ENCODE measurements around the gene UBE3B. TPM values are rescaled to one million over a fixed set of nuclear protein-coding genes. Genes with fewer than 3 reads are reported as not detected.

UBE3B gene
- total RNA-seq, 1 experiment from 2014 or later: 38.4 TPM

DNA sequence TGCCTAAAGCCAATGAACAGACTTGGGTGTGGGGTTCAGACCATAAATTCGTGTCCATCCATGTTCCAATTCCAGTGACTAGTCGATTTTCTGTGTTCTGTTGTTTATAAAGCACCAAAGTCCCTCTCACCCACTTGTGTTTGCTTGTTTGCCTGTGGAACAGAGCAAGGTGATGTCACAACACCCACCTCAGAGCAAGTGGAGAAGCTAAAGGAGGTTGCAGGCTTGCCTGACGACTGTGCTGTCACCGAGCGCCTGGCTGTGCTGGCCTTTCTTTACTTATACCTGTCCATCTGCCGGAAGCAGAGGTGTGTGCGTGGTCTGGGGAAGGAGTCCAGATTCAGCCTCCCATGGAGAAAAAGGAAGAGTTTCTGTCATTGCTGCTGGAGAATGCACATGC, 102.2 kb downstream of the UBE3B start:
- no peak overlapping the region for H3K27ac Mint-ChIP-seq (ENCODE audit: unreplicated experiment)
- no peaks in the 10 kb centered on the region for H3K9me3 Mint-ChIP-seq (ENCODE audit: unreplicated experiment)
- Histone ChIP-seq H3K4me3 (ENCODE audit: low read depth, low read length) (no peak overlapping the region), H3K27me3 (replicated peaks; ENCODE audit: control insufficient read depth, insufficient read depth, low read length) (no peaks in the 10 kb centered on the region), H3K4me1 (no peaks in the 10 kb centered on the region; the same call in 1 of the 2 replicates), H3K9me3 (no peaks in the 10 kb centered on the region), H3K36me3 (ENCODE audit: control insufficient read depth, insufficient read depth, low read length) (no peaks in the 10 kb centered on the region; the same call in 1 of the 2 replicates)
- H3K4me3 Mint-ChIP-seq (ENCODE audit: unreplicated experiment): no peak overlapping the region
- DNase-seq: no peak
- H3K36me3 Mint-ChIP-seq (ENCODE audit: insufficient read depth, unreplicated experiment): peaks cover 12% of the 10 kb centered on the region
- TF ChIP-seq, protein P1, sequence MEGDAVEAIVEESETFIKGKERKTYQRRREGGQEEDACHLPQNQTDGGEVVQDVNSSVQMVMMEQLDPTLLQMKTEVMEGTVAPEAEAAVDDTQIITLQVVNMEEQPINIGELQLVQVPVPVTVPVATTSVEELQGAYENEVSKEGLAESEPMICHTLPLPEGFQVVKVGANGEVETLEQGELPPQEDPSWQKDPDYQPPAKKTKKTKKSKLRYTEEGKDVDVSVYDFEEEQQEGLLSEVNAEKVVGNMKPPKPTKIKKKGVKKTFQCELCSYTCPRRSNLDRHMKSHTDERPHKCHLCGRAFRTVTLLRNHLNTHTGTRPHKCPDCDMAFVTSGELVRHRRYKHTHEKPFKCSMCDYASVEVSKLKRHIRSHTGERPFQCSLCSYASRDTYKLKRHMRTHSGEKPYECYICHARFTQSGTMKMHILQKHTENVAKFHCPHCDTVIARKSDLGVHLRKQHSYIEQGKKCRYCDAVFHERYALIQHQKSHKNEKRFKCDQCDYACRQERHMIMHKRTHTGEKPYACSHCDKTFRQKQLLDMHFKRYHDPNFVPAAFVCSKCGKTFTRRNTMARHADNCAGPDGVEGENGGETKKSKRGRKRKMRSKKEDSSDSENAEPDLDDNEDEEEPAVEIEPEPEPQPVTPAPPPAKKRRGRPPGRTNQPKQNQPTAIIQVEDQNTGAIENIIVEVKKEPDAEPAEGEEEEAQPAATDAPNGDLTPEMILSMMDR (IDR thresholded peaks at IDR 0.05; ENCODE audit: insufficient read depth in 1 of 2, low read depth in 1 of 2, low read length in 1 of 2, severe bottlenecking in 1 of 2, unreplicated experiment in 1 of 2): no peak
- CTCF ChIA-PET: no interaction called here
- H3K4me1 Mint-ChIP-seq (ENCODE audit: low read depth, unreplicated experiment): no peaks in the 10 kb centered on the region
- intact Hi-C loops (cut with micrococcal nuclease; ENCODE audit: unreplicated experiment): no loop called here
- POLR2A ChIA-PET: no interaction called here
- BruUV-seq (replicated peaks): no TSS peak
- no peaks in the 10 kb centered on the region for H3K27me3 Mint-ChIP-seq (ENCODE audit: insufficient read depth, unreplicated experiment)

DNA sequence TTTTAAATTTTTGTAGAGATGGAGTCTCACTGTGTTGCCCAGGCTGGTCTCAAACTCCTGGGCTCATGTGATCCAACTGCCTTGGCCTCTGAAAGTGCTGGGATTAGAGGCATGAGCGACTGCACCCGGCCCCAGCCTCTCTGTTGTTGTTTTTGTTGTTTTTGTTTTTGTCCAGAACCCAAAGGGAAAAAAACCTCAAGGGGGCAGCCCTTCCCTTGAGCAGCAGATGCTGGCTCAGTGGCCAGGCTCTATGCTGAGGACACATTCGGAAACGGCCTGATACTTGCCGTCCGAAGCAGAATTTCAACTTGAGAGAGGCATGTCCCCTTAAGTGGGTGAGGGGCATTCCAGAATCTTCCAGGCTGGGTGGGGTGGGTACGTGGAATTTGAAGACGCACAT, 102.8 kb downstream of the UBE3B start:
- no peak overlapping the region for H3K27ac Mint-ChIP-seq (ENCODE audit: unreplicated experiment)
- H3K36me3 ChIP-seq (ENCODE audit: control insufficient read depth, insufficient read depth, low read length): no peaks in the 10 kb centered on the region; the same call in 1 of the 2 replicates
- CTCF ChIA-PET: no interaction called here
- H3K27me3 Mint-ChIP-seq (ENCODE audit: insufficient read depth, unreplicated experiment): no peaks in the 10 kb centered on the region
- no TSS peak for BruUV-seq (replicated peaks)
- H3K27me3 ChIP-seq (replicated peaks; ENCODE audit: control insufficient read depth, insufficient read depth, low read length): no peaks in the 10 kb centered on the region
- H3K4me1 ChIP-seq: no peaks in the 10 kb centered on the region
- no peaks in the 10 kb centered on the region for H3K9me3 Mint-ChIP-seq (ENCODE audit: unreplicated experiment)
- H3K4me1 Mint-ChIP-seq (ENCODE audit: low read depth, unreplicated experiment): no peaks in the 10 kb centered on the region
- TF ChIP-seq, protein P1 (IDR thresholded peaks at IDR 0.05; ENCODE audit: insufficient read depth in 1 of 2, low read depth in 1 of 2, low read length in 1 of 2, severe bottlenecking in 1 of 2, unreplicated experiment in 1 of 2): no peak
- no peak overlapping the region for H3K4me3 Mint-ChIP-seq (ENCODE audit: unreplicated experiment)
- intact Hi-C loops (cut with micrococcal nuclease; ENCODE audit: unreplicated experiment): no loop called here
- no peak for DNase-seq
- H3K9me3 ChIP-seq: no peaks in the 10 kb centered on the region
- H3K4me3 ChIP-seq (ENCODE audit: low read depth, low read length): no peak overlapping the region
- POLR2A ChIA-PET: no interaction called here
- peaks cover 12% of the 10 kb centered on the region for H3K36me3 Mint-ChIP-seq (ENCODE audit: insufficient read depth, unreplicated experiment)

DNA sequence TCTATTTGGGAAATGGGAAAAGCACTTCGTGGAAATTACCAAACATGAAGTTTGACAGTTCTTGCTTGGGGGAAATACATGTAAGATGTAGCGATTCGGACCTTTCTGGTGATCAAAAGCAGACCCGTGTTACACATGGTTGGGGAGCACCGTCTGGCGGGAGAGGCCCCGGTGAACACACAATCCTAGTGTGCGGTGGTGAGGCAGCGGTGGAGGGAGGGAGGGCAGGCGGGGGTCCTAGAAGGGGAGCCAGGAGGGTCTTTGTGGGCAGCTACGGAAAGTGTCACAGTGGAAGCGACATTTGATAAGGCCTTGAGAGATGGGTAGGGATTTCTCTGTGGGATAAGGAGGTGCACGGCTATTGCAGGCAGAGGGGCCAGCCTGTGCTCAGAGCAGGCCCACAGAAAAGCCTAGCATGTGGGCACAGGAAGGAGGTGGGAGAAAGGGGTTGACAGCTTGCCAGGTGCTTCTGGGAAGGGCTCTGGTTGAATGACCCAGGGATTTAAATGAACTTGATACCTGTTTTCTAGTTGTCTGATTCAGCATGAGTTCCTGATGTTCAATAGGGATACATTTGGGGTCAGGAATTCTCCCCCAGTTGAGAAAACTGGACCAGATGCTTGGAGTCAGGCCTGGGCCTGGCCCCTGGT, 103.4 kb downstream of the UBE3B start:
- H3K9me3 Mint-ChIP-seq (ENCODE audit: unreplicated experiment): no peaks in the 10 kb centered on the region
- TF ChIP-seq, protein P1 (IDR thresholded peaks at IDR 0.05; ENCODE audit: insufficient read depth in 1 of 2, low read depth in 1 of 2, low read length in 1 of 2, severe bottlenecking in 1 of 2, unreplicated experiment in 1 of 2): no peak
- Histone ChIP-seq H3K27me3 (replicated peaks; ENCODE audit: control insufficient read depth, insufficient read depth, low read length) (no peaks in the 10 kb centered on the region), H3K36me3 (ENCODE audit: control insufficient read depth, insufficient read depth, low read length) (no peaks in the 10 kb centered on the region; the same call in 1 of the 2 replicates), H3K4me3 (ENCODE audit: low read depth, low read length) (no peak overlapping the region), H3K9me3 (no peaks in the 10 kb centered on the region), H3K4me1 (no peaks in the 10 kb centered on the region)
- ChIA-PET CTCF (no interaction called here), POLR2A (no interaction called here)
- H3K27ac Mint-ChIP-seq (ENCODE audit: unreplicated experiment): no peak overlapping the region
- no TSS peak for BruUV-seq (replicated peaks)
- DNase-seq: no peak
- intact Hi-C loops (cut with micrococcal nuclease; ENCODE audit: unreplicated experiment): no loop called here
- no peaks in the 10 kb centered on the region for H3K4me1 Mint-ChIP-seq (ENCODE audit: low read depth, unreplicated experiment)
- H3K27me3 Mint-ChIP-seq (ENCODE audit: insufficient read depth, unreplicated experiment): no peaks in the 10 kb centered on the region
- H3K36me3 Mint-ChIP-seq (ENCODE audit: insufficient read depth, unreplicated experiment): peaks cover 12% of the 10 kb centered on the region
- H3K4me3 Mint-ChIP-seq (ENCODE audit: unreplicated experiment): no peak overlapping the region

Data from Caco-2 (cell line).